ENCODE results near the gene COL4A1. TPM values are rescaled to one million over a fixed set of nuclear protein-coding genes. Genes with fewer than 3 reads are reported as not detected.

Gene COL4A1
- total RNA-seq, 2 donors from 2014 or later, result 80.4 to 253 TPM

DNA sequence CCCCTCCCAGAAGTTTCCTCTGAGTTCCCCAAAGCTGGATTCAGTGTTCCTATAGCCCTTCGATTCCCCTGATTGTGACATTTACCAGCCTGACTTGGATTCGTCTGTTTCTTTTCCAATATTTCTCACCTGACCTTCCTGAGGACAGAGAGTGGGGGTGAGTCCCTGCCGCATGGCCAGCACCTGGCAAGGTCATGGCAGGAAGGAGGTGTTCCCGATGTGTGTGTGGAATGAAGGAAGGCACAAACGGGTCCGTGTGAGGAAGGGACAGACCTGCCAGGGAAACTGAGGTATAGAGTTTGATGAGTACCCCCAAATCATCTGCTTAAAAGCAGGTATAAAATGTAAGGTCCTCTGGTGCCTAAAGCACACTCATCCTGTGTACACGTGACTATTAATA is 3.3 kb downstream of the COL4A1 start:
- intact Hi-C loops (cut with DNase I), result no loop called here
- 24 to 32% methylated on average over 7 of the region's 7 CpGs for WGBS, 2 donors
- no peaks in the 10 kb centered on the region for H3K36me3 ChIP-seq (replicated peaks in 1 of 2; ENCODE audit: insufficient read depth in 1 of 2, low read depth in 2 of 2)
- H3K9me3 ChIP-seq, result no peaks in the 10 kb centered on the region
- H3K27me3 ChIP-seq, result peaks cover 0 to 6% of the 10 kb centered on the region in 2 donors
- H3K4me3 ChIP-seq, result no peak overlapping the region
- DNase-seq (no peak), ATAC-seq (no peak)
- peak overlapping the region in 3 of 4 donors; percentile 43 to 68 (median 59) for H3K27ac ChIP-seq
- peaks cover 48% of the 10 kb centered on the region for H3K4me1 ChIP-seq
- no peak for TF ChIP-seq POLR2A (IDR thresholded peaks at IDR 0.05)
- TF ChIP-seq, protein P1, sequence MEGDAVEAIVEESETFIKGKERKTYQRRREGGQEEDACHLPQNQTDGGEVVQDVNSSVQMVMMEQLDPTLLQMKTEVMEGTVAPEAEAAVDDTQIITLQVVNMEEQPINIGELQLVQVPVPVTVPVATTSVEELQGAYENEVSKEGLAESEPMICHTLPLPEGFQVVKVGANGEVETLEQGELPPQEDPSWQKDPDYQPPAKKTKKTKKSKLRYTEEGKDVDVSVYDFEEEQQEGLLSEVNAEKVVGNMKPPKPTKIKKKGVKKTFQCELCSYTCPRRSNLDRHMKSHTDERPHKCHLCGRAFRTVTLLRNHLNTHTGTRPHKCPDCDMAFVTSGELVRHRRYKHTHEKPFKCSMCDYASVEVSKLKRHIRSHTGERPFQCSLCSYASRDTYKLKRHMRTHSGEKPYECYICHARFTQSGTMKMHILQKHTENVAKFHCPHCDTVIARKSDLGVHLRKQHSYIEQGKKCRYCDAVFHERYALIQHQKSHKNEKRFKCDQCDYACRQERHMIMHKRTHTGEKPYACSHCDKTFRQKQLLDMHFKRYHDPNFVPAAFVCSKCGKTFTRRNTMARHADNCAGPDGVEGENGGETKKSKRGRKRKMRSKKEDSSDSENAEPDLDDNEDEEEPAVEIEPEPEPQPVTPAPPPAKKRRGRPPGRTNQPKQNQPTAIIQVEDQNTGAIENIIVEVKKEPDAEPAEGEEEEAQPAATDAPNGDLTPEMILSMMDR (IDR thresholded peaks at IDR 0.05), result no peak

DNA sequence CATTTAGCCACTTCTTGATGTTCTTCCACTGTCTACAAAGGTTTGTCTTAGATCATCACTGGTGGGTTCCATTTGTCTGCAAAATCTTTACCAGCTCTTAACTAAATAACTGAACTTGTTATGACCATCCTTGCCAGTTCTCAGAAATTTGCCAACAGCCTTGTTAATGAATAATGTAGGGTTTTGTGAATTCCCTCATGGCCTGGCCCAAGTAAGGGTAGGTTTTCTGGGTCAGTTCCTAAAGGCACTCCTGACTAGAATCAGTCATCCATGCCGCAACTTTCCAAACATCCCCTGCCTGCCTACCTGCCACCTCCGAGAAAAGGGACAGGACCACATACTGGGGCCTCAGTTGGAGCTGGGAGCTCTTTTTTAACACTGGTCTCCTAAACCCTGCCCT is 4.0 kb downstream of the COL4A1 start:
- Histone ChIP-seq H3K9me3 (no peaks in the 10 kb centered on the region), H3K27me3 (peaks cover 0 to 6% of the 10 kb centered on the region in 2 donors), H3K4me3 (no peak overlapping the region), H3K36me3 (replicated peaks in 1 of 2; ENCODE audit: insufficient read depth in 1 of 2, low read depth in 2 of 2) (no peaks in the 10 kb centered on the region), H3K4me1 (peaks cover 42% of the 10 kb centered on the region), H3K27ac (peak overlapping the region in 3 of 4 donors; percentile 43 to 68 (median 59))
- ATAC-seq, result no peak
- DNase-seq, result no peak
- intact Hi-C loops (cut with DNase I), result no loop called here
- TF ChIP-seq POLR2A (IDR thresholded peaks at IDR 0.05), result no peak
- TF ChIP-seq, protein P1 (IDR thresholded peaks at IDR 0.05), result no peak
- WGBS, 2 donors, result 27 to 45% methylated on average over 2 of the region's 2 CpGs

DNA sequence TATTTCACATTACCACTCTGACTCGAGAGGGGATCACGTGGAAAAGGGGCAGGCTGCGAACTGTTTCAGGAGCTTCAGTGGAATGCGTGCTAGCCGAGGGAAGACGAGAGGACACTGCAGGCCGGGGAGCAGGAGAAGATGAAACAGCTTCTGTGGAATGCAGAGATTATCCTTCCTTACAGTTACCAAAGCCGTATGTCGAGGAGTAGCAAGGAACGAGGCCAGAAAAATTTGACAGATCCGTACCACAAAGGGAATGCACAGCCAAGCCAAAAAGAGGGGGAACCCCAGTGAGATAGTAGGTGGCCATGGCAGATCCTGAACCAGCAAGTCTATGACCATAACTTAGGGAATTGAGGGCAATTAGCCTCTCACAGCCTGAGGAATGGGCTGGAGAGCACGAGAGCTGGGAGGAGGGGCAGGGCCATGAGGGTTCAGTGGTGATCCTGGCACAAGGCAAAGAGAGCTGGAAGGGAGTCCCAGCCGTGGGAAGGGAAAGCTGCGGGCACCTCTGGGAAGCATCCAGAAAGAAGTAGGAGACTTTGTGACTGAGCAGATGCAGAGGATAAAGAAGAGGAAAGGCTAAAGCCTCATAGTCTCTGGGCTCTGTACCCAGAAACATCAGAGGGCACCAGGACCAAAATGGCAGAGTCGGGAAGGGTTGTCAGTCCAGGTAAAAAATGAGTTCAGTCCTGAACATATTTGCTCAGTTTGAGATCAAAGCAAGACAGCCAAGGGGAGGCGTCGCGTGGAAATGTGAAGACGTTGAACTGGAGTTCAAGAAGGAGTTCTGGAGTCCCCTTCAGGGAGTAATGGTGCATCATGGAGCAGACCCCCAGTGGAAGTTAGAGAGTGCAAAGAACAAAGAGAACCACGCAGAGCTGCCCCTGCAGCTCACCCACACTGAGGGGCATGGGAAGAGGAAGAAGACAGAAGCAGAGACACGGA is 5.1 kb downstream of the COL4A1 start:
- Histone ChIP-seq H3K27me3 (no peaks in the 10 kb centered on the region), H3K36me3 (replicated peaks in 1 of 2; ENCODE audit: insufficient read depth in 1 of 2, low read depth in 2 of 2) (no peaks in the 10 kb centered on the region), H3K4me1 (peaks cover 34% of the 10 kb centered on the region), H3K9me3 (no peaks in the 10 kb centered on the region), H3K27ac (peak overlapping the region in 1 of 4 donors; percentile 68), H3K4me3 (no peak overlapping the region)
- TF ChIP-seq, protein P1 (IDR thresholded peaks at IDR 0.05), result no peak
- TF ChIP-seq POLR2A (IDR thresholded peaks at IDR 0.05), result no peak
- intact Hi-C loops (cut with DNase I), result no loop called here
- 60 to 66% methylated on average over 21 of the region's 21 CpGs for WGBS, 2 donors
- DNase-seq (no peak), ATAC-seq (no peak)

DNA sequence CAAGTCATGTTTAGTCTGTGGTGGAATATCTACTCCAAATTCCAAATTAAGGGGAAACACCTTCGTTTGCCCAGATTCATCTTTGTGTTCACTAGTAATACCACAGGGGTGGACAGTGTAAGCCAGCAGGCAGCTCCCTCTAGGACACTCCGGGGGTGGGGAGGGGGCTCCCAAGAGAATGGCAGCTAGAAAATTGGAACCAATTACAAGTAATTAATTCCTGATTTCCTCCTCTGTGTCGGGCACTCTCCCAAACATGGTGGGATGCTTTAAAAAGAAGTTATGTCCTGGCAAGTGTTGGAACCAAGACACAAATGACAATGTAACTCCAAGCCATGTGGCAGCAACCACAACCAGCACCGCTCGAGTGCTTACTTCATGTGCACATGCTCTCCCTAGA is 5.9 kb downstream of the COL4A1 start:
- WGBS, 2 donors, result 37 to 43% methylated on average over 5 of the region's 5 CpGs
- no peak for DNase-seq
- no peaks in the 10 kb centered on the region for H3K36me3 ChIP-seq (replicated peaks in 1 of 2; ENCODE audit: insufficient read depth in 1 of 2, low read depth in 2 of 2)

More for the DNA sequence above, 5.9 kb downstream of the COL4A1 start:
- Histone ChIP-seq H3K27me3 (no peaks in the 10 kb centered on the region), H3K4me1 (peaks cover 30% of the 10 kb centered on the region), H3K27ac (no peak overlapping the region), H3K4me3 (no peak overlapping the region), H3K9me3 (no peaks in the 10 kb centered on the region)
- TF ChIP-seq, protein P1 (IDR thresholded peaks at IDR 0.05), result no peak
- no peak for TF ChIP-seq POLR2A (IDR thresholded peaks at IDR 0.05)
- intact Hi-C loops (cut with DNase I), result no loop called here
- no peak for ATAC-seq
